GM19025 (cell line): ENCODE results near the gene PLA2G4A.

Experiments
- ATAC-seq: cut with Tn5 transposase; IDR thresholded peaks from one replicate; pipeline ENCODE4 v1.9.1; 2021; ENCODE audit warnings: mild to moderate bottlenecking, low read depth, moderate library complexity; ENCODE audit not compliant: unreplicated experiment

Gene PLA2G4A

DNA sequence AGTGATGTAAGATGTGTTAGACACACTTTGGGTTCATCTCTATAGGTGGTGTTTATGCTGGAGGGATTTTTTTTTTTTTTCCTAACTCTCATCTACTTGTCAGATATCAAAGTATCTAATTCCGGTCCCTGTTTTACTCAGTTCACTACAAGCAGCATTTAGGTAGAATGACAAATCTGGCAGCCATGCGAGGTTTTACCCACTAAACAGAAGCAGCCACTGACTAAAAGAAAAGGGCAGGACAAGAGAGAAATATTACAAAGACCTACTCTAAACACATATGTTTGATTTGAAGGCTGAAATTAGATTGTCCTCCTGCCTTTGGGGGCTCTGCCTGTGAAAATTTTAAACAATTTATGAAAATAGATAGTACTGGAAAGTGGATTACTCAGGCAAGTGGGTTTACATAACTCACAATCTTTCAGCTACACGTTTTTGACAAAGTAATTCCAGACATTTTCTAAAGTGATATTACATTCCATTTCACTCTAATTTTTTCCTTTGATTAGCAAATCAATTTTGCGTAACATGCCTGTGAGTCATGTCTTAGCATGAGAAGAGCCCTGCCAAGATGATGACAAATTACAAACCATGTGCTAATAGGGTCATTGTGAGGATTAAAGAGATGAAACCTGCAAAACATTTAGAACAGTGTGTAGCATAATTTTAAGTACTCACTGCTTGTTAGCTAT is 172.6 kb downstream of the PLA2G4A start:
- no peak for ATAC-seq

DNA sequence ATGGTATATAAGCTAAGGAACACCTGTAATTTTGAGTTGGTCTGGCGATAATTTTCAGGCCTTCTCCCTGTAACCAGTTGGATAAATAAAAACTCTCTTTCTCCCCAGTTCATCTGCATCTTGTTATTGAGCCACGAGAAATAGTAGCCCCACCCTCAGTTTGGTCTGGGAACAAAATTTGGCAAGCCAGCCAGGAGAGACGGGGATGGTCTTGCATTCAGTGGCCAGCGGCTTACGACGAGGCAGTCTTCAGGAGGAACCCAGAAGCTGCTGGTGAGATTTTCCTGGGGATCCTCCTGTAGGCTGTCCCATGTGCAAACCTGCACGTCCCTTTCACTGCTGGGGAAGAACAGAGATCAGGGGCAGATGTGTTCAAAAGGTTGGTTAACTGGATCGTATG is 174.6 kb downstream of the PLA2G4A start:
- ATAC-seq: no peak

DNA sequence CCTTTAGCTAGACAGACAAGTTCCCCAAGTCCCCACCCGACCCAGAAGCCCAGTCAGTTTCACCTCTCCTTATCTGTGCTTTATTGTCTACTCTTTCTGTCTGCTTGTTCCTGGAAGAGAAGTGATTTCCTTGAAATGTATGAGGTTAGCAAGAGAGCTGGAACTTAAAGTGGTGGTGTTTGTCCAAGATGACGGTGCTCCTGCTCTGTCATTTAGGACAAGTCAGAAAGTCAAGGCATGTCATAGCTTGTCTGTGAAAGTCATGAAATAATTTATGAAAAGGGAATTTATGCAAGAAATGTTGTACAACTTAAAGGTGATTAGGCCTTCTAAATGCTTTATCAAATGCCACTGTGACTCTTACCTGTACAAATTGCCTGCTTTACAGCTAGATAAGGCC is 178.1 kb downstream of the PLA2G4A start:
- no peak for ATAC-seq

DNA sequence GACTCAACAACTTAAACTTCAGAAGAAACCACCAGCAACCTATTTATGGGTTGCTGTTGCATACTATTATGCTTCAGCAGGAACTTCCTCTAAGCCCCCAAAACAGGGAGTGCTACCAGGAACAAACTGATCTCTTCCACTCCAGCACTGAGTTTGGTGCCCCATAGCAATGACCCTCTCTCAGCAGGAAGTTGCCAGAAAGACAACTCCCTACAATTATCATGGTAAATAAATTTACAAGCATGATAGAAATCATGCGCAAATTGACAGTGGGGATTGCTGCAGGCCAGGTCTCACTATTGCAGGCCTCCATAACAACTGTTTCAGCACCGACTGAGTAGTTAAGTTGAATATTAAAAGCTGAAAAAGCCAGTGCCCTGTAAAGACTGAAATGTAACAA is 180.6 kb downstream of the PLA2G4A start:
- no peak for ATAC-seq

DNA sequence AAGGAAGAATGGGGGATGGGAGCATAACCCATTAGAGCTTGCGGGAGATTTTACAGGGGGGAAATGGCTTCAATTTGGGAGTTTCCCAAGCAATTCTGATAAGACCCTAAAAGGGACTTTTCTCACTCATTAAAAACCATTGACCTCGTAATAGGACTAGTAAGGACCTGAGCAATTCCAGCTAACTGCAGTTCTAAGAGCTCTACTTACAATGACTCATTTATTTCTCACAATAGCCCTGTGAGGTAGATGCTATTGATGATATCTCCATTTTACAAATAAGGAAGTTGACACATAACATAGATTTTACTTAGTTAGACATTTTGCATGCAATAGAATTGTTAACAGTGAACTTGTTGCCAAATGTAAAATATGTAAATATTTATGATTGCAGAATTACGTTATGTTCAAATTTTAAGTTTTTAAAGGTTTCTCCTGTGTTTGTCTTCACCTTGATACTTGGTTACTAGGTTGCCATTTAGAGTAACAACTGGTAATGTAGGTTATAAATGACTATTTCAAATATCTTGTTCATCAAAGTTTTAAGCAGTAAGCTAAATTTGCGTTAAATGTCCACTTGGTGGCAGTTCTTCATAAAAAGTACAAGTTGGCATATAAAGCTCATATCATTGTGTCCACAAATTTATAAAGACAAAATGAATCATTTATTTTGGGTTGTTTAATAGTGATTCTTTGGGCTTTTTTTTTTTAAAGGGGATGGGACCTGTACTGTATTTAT is 182.0 kb downstream of the PLA2G4A start:
- ATAC-seq: no peak

DNA sequence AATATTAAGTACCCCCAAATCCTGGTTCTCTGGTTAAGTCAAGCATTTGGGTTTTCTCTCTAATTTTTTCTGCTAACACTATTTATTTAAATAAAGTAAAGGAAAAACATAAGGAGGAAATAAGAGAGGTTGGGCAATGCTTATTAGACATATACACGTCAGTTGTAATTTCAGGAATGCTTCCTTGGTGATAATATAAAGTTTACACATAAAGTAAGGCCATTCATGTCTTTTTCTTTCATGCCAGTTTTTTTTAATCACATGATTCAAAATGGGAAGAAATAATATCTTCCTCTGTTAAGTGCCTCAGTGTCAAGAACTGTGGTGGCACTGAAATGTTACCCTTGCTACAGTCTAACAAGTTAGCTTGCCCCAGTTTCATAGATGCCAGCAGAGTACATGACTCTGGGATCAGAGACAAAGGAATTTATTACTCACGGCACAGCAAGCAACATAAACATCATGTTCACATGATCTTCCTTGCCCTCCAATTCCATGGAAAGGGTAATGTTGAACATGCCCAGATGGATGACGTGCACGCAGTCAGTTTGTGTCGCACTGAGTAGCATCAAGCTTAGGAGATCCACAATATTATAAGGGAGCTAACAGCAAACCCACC is 184.9 kb downstream of the PLA2G4A start:
- ATAC-seq: no peak

DNA sequence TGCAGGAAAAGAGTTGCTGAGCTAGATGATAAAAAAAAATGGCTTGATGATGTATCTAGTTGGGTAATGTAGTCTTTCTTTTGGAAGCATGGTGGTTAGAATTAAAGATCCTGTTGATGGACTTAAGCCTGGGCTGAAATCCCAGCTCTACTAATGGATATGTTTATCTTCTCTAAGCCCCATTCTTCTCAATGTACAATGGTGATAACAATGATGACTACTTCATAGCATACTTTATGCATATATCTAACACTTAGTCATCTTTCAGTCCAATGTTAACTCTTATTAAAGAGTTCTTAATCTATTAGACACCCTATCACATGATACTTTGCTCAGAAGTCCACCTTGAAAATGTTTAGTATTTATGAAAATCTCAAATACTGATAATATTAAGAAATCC is 189.5 kb downstream of the PLA2G4A start:
- no peak for ATAC-seq

DNA sequence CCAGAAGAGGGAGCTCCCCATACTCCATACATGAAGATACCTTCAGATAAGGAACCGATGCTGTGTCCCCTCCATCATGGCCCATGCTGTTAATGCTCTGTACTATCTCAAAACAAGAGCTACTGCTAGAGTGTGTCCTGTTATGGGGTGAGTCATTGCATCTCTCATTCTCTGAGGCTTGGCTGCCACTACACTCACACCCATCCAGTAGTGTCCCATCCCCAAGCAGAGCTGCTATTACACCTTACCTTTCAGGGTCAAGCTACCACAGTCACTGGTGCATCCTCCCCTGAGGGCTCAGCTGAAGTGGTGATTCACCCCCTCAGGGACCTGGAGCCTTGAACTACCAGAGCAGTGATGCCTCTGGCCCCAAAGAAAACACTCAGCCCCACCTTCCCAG is 198.5 kb downstream of the PLA2G4A start:
- ATAC-seq: no peak

DNA sequence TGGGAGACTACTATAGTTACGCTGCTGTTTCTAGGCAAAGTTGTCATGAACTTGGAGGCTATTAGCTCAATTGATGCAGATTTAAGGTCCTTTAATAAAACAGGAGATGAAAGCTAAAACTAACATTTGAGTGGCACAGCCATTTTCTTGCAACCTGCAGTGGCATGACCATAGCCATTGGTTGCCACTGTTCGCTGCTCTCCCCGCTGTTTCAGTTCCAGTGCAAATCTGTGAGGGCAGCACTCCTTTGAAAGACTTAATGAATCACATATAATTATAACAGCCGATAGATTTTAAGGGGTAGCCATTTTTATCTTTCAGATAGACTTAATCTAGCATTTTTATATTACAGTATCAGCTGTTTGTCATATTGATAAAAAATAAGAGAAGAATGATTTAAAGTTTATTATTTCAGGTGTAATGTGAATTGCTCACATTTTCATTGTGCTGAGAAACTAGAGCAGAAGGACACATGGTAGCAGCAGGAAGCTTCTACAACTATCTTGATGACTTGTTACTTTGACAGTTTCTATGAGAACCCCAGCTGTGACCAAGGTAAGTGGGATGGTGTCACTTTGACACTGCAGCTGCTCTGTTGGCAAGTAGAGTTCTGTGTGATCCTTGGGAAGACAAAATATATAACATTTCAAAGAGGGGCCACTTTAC is 203.7 kb downstream of the PLA2G4A start:
- no peak for ATAC-seq

DNA sequence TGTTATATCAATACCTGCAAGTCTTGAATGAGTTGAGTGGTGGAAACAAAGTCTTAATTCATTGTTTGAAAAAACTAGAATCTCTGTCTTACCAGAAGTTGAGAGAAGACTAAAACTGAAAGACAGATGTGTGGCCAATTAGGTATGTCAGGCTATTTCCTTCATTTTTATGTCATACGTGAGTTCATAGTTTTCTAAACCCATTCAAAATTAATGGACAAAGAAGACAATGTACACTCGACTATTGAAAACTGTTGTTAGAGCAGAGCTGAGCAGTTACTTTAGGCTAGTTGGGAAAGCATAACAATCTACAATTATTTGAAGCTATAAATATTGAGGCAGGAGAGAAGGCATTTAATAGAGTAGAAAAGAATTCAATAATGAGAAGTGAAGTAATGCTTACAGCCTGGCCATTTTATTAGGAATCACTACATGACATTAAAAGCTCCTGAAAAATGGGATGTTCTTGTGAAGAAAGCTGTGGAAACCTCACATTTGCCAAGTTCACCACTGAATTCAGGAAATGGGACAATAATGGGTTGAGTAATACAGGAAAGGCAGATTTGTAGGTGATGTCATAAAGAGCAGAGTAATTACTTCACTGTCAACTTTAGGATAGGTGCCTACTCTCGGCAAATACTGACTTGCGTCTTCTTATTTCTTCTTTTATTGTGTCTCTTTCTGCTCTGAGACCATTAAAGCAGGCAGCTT is 204.4 kb downstream of the PLA2G4A start:
- no peak for ATAC-seq

DNA sequence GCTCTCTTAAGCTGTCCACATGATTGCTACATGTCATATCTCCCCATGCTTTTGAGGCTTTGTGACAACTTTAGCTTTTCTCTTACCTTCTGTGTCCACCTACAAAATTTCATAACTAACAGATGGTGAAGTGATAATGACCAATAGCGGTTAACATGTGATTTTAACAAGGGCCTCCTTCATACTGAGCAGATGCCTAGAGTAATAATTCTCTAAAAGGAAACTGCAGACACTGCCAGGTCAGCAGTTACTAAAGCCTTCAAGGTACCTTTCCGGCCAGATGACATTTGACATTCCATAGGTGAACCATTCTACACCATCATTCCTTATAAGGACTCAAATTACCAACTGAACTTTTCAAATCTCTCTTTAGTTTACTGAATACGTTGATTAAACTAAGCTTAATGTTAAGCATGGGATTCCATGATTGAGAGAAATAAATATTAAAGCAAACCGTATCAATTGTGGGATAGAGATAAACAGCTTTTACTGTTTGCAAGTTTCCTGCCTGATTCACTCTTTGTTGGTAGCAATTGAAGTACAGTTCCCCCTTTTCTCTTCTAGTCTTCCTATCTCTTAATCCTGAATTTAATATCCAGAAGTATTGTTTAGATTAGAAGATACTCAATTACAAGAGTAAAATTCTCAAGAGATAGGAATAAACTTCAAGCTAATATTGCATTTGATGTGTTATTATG is 205.1 kb downstream of the PLA2G4A start:
- no peak for ATAC-seq

DNA sequence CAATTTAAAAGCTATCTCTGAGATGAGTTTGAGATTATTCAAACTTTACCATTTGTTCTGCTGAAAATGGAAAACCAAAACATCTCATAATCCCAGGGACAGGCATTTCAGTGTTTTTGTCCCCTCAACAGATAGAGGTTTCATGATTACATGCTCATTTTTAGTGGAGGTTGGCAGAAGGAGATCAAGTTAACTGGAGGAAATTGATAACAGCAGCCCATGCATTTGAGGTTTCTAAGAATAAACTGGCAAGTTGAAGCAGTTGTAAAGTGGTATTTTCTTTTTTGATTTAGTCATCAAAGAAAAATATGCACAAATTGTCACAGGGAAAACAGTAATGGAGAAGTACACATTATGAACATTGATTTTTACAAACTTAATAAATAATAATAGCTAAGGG is 205.8 kb downstream of the PLA2G4A start:
- ATAC-seq: no peak

DNA sequence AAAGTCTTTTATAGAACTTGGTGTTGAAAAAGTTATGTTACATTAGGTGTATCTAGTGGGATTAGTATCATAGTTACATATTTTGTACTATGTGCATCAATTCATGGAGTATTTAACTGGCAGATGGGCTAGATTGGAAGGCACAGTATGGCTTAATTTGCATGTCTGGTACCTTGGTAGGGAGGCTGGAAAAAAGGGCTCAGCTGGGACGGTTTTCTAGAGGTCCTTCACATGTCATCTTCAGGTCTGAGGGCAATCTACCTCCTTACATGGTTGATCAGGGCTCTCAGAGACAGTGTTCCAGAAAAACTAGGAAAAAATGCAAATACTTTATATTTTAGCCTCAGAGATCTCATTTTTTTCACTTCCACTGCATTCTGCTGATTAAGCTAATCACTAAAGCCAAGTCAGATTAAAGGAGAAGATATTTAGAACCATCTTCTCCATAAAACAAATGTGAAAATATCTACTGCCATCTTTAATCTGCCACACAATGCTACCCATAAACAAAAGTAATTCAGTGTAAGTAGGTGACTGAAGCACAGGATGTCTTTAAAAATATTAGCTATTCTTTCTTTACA is 209.3 kb downstream of the PLA2G4A start:
- ATAC-seq: no peak
